ENCODE measurements around the gene KIFC3.

- TF ChIP-seq CTCF (conservative IDR thresholded peaks at IDR 0.05 in 1 of 2, IDR thresholded peaks at IDR 0.05 in 1 of 2; ENCODE audit: low read depth in 1 of 2, low read length in 2 of 2) (peak; percentile 34 to 45), EZH2 (IDR thresholded peaks at IDR 0.05; ENCODE audit: low read length, missing control alignments) (no peak)
Observed at GRCh38 chr16:57795431-57795878, 6.8 kb downstream of the KIFC3 start.
